Esophagus muscularis mucosa (tissue), 4 donors: ENCODE data around the gene POLR3GL. TPM values are rescaled to one million over a fixed set of nuclear protein-coding genes. Genes with fewer than 3 reads are reported as not detected.

ENCODE experiments used
- DNase-seq: peaks from one replicate; pipeline ENCODE4 v3.0.0-alpha.2; 2017; ENCODE audit errors: extremely low spot score
- H3K27ac ChIP-seq, 4 donors: fragments of 200-600 bp; sonication (generic); replicated peaks in 1 of 4; 1 replicate in 3 of 4; 2 replicates in 1 of 4; pipeline ENCODE4 v1.5.1; 2016 to 2019; ENCODE audit warnings: mild to moderate bottlenecking in 1 of 4
- H3K27me3 ChIP-seq, 4 donors: fragments of 200-600 bp; sonication (generic); one replicate each; pipeline versions ENCODE4 v1.5.1 to v1.6.0; 2016 to 2019
- H3K36me3 ChIP-seq, 4 donors: fragments of 200-600 bp; sonication (generic); one replicate each; pipeline ENCODE4 v1.5.1; 2016 to 2019
- H3K4me1 ChIP-seq, 4 donors: fragments of 200-600 bp; sonication (generic); one replicate each; pipeline ENCODE4 v1.5.1; 2016 to 2019
- H3K4me3 ChIP-seq, 4 donors: fragments of 200-600 bp; sonication (generic); 1 replicate in 2 of 4; 2 replicates in 2 of 4; pipeline ENCODE4 v1.5.1; 2016 to 2019; ENCODE audit warnings: mild to moderate bottlenecking in 4 of 4, moderate library complexity in 1 of 4
- H3K9me3 ChIP-seq, 4 donors: fragments of 200-600 bp; sonication (generic); 1 replicate in 3 of 4; 2 replicates in 1 of 4; pipeline ENCODE4 v1.5.1; 2016 to 2019
- CTCF ChIP-seq, 3 experiments: fragments of 200-600 bp in 2 of 3; fragments of 450-650 bp in 1 of 3; sonication (generic) in 2 of 3; IDR thresholded peaks; one replicate each; pipeline ENCODE4 v1.5.1; 2017 to 2019; ENCODE audit warnings: antibody characterized with exemption in 3 of 3, mild to moderate bottlenecking in 2 of 3, moderate library complexity in 1 of 3
- EP300 ChIP-seq: sonication (generic); formaldehyde crosslinking; IDR thresholded peaks from one replicate; pipeline ENCODE4 v1.6.1; 2017; ENCODE audit warnings: antibody characterized with exemption
- POLR2A ChIP-seq: fragments of 450-650 bp; IDR thresholded peaks from one replicate; pipeline ENCODE4 v1.6.1; 2017; ENCODE audit warnings: antibody characterized with exemption, moderate library complexity, mild to moderate bottlenecking, low read depth
- POLR2AphosphoS5 ChIP-seq, 2 donors: sonication (generic); formaldehyde crosslinking; IDR thresholded peaks; one replicate each; pipeline ENCODE4 v1.6.1; 2017; ENCODE audit warnings: antibody characterized with exemption in 2 of 2
- WGBS: methylation state at CpG from one replicate; pipeline ENCODE4 v1.1.5; 2018; 5-methylcytosine and 5-hydroxymethylcytosine counted together
- intact Hi-C: fragments of 100-400 bp; cut with DNase I; formaldehyde crosslinking; loops from one replicate; pipeline ENCODE4 v1.15.1; 2023
- total RNA-seq, 4 donors: library from RNA; depleted of rRNA; stranded (reverse); fragments of >200 nt; gene quantifications; one replicate each; pipeline versions ENCODE4 v1.1.0 to v1.2.1, GENCODE V29; 2016

The POLR3GL gene
- total RNA-seq, 4 donors from 2014 or later: 29.0 to 41.5 (median 35.5) TPM

DNA sequence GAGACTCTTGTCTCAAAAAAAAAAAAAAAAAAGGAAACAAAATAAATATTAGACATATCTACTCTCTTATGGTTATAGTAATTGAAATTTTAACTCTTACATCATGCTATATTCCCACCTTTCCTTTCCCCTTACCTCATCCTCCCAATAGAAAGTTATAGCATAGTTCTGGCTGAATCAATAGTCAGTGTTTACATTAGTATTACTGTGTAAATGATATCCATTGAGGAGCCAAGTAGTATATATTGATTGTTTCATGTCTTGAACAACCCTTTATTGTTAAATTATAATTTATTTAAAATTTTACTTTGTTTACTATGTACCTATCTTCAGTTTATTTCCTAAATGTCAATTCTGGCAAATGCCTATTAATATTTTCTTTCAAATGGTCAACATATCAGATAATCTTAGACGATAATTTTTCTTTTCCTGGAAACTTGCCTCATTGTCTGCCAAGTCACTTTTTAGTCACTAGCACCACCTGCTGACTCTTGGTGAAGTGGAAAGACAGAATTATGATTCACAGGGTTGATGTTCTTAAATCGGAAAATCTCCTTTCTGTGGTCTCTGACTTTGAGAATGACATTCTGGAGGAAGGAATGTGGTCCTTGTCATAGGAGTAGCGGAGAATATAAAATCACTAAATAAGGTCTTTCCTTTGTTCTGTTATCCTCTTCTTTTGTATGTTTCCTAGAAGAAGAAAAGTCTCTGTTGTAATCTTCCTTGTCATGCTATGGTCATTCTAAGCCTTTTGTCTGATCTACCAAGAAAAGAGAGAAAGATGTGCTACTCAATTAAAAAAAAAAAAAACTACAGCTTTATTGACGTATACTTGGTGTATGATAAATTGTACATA, 48.4 kb downstream of the POLR3GL start:
- H3K27ac ChIP-seq: no peak overlapping the region
- intact Hi-C loops: loop anchor here (1.0 to 5.0 kb wide), 4 partner anchors 37 to 168 kb away; partner anchors contain the start of genes NUDT17 and PEX11B
- no peak overlapping the region for H3K4me3 ChIP-seq
- no peaks in the 10 kb centered on the region for H3K36me3 ChIP-seq
- 16% methylated on average over 4 of the region's 4 CpGs for WGBS
- no peaks in the 10 kb centered on the region for H3K27me3 ChIP-seq
- no peak for DNase-seq
- H3K9me3 ChIP-seq: no peaks in the 10 kb centered on the region
- TF ChIP-seq CTCF (IDR thresholded peaks at IDR 0.05) (peak; percentile 69 to 91 (median 78)), POLR2A (no peak), POLR2AphosphoS5 (IDR thresholded peaks at IDR 0.05) (peak in 1 of 2 donors; percentile 56)
- H3K4me1 ChIP-seq: peaks cover 10 to 28% (median 23%) of the 10 kb centered on the region in 4 donors

GRCh38 chr1:146013559-146013922, 49.1 kb downstream of the POLR3GL start:
- WGBS: 73% methylated on average over 6 of the region's 6 CpGs

DNA sequence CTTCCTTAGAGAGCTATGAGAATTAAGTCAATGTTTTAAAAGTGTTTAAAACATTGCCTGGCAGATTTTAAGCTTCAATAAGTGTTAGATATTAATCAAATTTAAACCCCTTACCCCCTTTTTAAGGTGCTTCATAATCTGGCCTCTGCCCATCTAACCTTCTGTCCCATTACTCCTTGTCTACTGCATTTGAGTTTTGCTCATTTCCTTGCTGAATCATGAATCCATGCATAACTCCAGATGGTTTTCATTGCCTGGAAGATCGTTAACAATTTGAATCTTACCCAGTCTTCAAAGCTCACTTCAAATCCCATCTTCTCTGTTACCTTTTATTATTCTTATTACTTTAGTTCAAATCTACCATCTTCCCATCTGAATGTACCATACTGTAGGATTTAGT, 52.4 kb downstream of the POLR3GL start:
- TF ChIP-seq CTCF (IDR thresholded peaks at IDR 0.05) (no peak), EP300 (no peak), POLR2AphosphoS5 (IDR thresholded peaks at IDR 0.05) (no peak), POLR2A (no peak)
- H3K36me3 ChIP-seq: no peaks in the 10 kb centered on the region
- 54% methylated on average over 1 of the region's 1 CpG for WGBS

More at GRCh38 chr1:146013559-146013922, 49.1 kb downstream of the POLR3GL start:
- Histone ChIP-seq H3K4me3 (no peak overlapping the region), H3K36me3 (no peaks in the 10 kb centered on the region), H3K9me3 (no peaks in the 10 kb centered on the region), H3K27ac (no peak overlapping the region), H3K27me3 (no peaks in the 10 kb centered on the region), H3K4me1 (peaks cover 4 to 22% (median 19%) of the 10 kb centered on the region in 4 donors)
- TF ChIP-seq EP300 (no peak), POLR2A (no peak), CTCF (IDR thresholded peaks at IDR 0.05) (no peak), POLR2AphosphoS5 (IDR thresholded peaks at IDR 0.05) (no peak)
- intact Hi-C loops: loop anchor here (1.0 to 5.0 kb wide), 3 partner anchors 37 to 121 kb away; partner anchors contain the start of gene PEX11B
- DNase-seq: no peak

GRCh38 chr1:146019231-146020057, 55.0 kb downstream of the POLR3GL start:
- Histone ChIP-seq H3K4me1 (peaks cover 8 to 12% (median 11%) of the 10 kb centered on the region in 4 donors), H3K36me3 (no peaks in the 10 kb centered on the region), H3K27ac (no peak overlapping the region), H3K9me3 (no peaks in the 10 kb centered on the region), H3K4me3 (peak overlapping the region; percentile 31 to 44 (median 38)), H3K27me3 (peaks cover 0 to 40% (median 13%) of the 10 kb centered on the region in 4 donors)
- DNase-seq: no peak
- TF ChIP-seq CTCF (IDR thresholded peaks at IDR 0.05) (no peak), POLR2A (no peak)
- 50% methylated on average over 13 of the region's 43 CpGs for WGBS
- intact Hi-C loops: no loop called here

More for the DNA sequence above, 52.4 kb downstream of the POLR3GL start:
- intact Hi-C loops: no loop called here
- Histone ChIP-seq H3K27me3 (peaks cover 0 to 33% (median 12%) of the 10 kb centered on the region in 4 donors), H3K9me3 (no peaks in the 10 kb centered on the region), H3K4me1 (peaks cover 10 to 19% (median 15%) of the 10 kb centered on the region in 4 donors), H3K27ac (no peak overlapping the region), H3K4me3 (no peak overlapping the region)
- DNase-seq: no peak
